AG10803 (cell line): ENCODE measurements around the gene ZNF784.

ENCODE experiments used
- DNase-seq: peaks from one replicate; pipeline ENCODE4 v3.0.0; 2010; ENCODE audit warnings: low read depth
- H3K4me3 ChIP-seq: 2 replicates; pipeline ENCODE4 v1.5.1; 2011; ENCODE audit warnings: mild to moderate bottlenecking, low read length, control low read depth
- CTCF ChIP-seq: conservative IDR thresholded peaks from 2 replicates; pipeline ENCODE4 v1.5.1; 2011; ENCODE audit warnings: mild to moderate bottlenecking, low read length, control low read depth, inconsistent platforms

Gene ZNF784

GRCh38 chr19:55614711-55615542 is 9.4 kb downstream of the ZNF784 start:
- no peak for DNase-seq
- H3K4me3 ChIP-seq, result no peak overlapping the region
- TF ChIP-seq CTCF, result no peak

- no peak for DNase-seq
- no peak overlapping the region for H3K4me3 ChIP-seq
- TF ChIP-seq CTCF, result no peak
Observed at GRCh38 chr19:55613930-55614710, 10.2 kb downstream of the ZNF784 start.

DNA sequence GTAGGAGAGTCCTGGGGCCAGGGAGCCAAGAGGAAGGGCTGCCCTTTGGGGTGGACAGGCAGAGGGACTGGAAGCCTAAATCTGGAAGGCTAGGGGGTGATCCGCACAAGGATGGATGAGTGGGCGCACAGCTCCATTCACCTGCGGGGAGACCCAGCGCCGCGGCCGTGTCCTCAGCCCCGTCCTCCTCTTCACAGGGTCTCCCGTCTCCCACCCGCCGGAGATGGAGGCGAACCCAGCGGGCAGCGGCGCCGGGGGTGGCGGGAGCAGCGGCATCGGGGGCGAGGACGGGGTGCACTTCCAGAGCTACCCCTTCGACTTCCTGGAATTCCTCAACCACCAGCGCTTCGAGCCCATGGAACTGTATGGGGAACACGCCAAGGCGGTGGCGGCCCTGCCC is 11.0 kb downstream of the ZNF784 start:
- TF ChIP-seq CTCF, result no peak

DNA sequence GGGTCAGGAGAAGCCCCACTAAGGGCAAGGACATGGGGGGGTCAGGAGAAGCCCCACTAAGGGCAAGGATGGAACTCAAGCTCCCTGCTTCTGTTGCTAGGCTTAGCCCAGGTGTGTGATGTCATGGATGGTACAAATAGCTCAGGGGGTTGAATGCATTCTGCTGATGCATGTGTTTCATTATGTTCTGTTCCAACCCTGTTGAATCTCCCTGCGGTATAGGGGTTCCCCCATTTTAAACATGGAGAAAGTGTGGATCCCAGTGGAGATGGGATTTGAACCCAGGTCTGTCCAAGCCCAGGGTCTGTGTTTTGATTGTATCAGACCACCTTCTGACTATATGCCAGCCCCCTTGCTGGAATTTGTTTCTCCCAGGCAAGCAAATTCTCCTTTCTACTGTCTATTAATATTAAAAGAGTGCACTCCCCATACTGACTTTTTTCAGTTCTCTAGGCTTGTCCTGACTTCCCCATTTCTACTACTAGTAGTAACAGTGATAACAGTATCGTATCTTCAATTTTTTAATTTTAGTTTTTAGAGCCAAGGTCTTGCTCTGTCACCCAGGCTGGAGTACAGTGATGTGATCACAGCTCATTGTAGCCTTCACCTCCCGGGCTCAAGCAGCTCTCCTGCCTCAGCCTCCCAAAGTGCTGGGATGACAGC is 12.3 kb downstream of the ZNF784 start:
- TF ChIP-seq CTCF, result no peak
- H3K4me3 ChIP-seq, result no peak overlapping the region
- no peak for DNase-seq

More for the DNA sequence above, 11.0 kb downstream of the ZNF784 start:
- no peak overlapping the region for H3K4me3 ChIP-seq
- DNase-seq, result no peak

- TF ChIP-seq CTCF, result no peak
- H3K4me3 ChIP-seq, result no peak overlapping the region
- DNase-seq, result no peak
Observed at GRCh38 chr19:55611300-55611982, 12.9 kb downstream of the ZNF784 start.

DNA sequence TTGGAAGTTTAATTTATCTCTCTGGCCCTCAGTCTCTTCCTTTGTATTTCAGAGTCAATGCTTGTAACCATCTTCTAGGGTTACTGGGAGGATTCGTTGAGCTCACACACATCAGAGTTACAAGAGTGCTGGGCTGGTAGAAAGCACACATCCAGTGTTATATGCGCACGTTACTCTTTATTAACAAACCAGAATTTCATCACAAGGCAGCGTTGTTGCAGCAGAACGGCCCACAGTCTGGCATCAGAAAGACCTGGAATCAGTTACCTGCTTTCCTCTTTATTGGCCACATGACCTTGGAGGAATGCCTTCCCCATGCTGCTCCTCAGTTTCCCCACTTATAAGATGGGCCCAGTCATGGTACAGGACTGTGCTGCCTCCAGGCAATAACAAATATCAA is 15.0 kb downstream of the ZNF784 start:
- DNase-seq, result no peak
- no peak for TF ChIP-seq CTCF
- no peak overlapping the region for H3K4me3 ChIP-seq
